Measurements from ENCODE around the gene RNF220. TPM values are rescaled to one million over a fixed set of nuclear protein-coding genes. Genes with fewer than 3 reads are reported as not detected.

RNF220 gene
- total RNA-seq, 1 donor from 2014 or later: 62.6 TPM

DNA sequence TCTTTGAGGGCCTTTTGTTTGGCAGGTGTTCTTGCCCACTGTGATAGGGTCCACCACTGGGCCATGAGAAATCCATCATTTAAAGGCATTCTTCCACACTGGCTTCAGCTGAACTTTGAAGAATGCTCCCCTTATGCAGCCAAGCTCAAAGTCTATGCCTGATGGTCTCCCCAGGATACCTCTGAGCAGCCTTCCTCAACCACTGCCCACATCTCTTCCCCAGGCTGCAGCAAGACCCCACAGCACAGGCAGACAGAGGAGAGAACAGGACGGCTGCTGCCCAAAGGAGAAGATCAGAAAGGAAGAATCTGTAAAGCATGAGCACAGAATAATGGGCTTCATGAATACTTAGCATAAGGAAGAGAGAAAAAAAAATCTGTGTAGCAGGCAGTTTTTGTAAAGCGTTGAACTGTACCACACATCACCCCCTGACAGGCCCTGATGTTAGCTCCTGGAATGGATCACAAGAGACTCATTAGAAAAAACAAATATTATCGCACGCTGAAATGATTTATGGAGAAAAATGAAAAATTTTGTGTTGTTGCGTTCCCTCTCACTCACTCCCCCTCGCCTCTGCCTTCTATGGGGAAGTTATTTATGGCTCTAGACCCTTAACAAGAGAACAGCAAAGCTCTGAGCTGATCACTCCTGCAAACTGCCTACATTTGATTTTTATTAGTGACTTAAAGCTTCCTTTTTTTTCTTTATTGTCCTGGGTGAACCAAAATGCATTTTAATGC lies 135.1 kb downstream of the RNF220 start:
- intact Hi-C loops (cut with micrococcal nuclease): no loop called here
- H3K27me3 ChIP-seq (ENCODE audit: low read depth): peaks cover 47% of the 10 kb centered on the region
- no peak overlapping the region for H3K4me3 ChIP-seq
- no peaks in the 10 kb centered on the region for H3K4me1 ChIP-seq
- TF ChIP-seq CTCF (IDR thresholded peaks at IDR 0.05; ENCODE audit: borderline replicate concordance): no peak
- H3K9me3 ChIP-seq (replicated peaks): no peaks in the 10 kb centered on the region
- no peak for DNase-seq
- H3K36me3 ChIP-seq: no peaks in the 10 kb centered on the region
- no peak overlapping the region for H3K27ac ChIP-seq (replicated peaks)

DNA sequence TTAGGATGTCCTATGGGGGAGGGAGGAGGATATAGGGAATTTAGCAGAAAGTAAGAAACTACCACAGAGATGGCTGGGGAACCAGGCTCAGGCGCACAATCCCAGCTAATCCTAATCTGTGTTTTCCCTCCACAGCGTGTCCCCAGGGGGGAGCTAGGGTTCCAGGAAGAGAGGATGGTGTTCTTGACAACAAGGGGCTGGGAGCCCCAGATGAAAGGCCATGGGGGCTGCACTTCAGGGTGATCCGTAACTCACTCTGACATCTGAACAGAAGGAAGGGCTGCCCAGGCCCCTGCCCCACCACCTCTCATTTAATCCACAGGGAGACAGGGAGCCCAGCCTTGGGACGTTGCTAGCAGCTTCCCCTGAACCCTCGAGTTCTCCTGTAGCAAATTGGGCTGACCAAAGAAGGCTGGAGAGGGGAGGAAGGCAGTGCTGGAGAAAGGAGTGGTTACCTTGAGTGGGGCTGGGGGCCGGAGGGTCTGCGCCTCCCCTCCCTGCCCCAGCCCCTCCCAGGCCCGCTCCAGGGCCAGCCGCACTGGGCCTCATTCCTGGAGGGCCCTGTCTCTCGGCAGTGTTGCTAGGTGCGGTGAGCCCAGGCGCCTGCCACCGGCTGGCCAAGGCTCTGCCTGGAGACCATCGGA lies 137.5 kb downstream of the RNF220 start:
- TF ChIP-seq CTCF (IDR thresholded peaks at IDR 0.05; ENCODE audit: borderline replicate concordance): no peak
- no peak for DNase-seq
- intact Hi-C loops (cut with micrococcal nuclease): no loop called here
- H3K27me3 ChIP-seq (ENCODE audit: low read depth): peaks cover 65% of the 10 kb centered on the region
- no peaks in the 10 kb centered on the region for H3K9me3 ChIP-seq (replicated peaks)
- no peaks in the 10 kb centered on the region for H3K36me3 ChIP-seq
- no peak overlapping the region for H3K4me3 ChIP-seq
- no peaks in the 10 kb centered on the region for H3K4me1 ChIP-seq
- no peak overlapping the region for H3K27ac ChIP-seq (replicated peaks)

DNA sequence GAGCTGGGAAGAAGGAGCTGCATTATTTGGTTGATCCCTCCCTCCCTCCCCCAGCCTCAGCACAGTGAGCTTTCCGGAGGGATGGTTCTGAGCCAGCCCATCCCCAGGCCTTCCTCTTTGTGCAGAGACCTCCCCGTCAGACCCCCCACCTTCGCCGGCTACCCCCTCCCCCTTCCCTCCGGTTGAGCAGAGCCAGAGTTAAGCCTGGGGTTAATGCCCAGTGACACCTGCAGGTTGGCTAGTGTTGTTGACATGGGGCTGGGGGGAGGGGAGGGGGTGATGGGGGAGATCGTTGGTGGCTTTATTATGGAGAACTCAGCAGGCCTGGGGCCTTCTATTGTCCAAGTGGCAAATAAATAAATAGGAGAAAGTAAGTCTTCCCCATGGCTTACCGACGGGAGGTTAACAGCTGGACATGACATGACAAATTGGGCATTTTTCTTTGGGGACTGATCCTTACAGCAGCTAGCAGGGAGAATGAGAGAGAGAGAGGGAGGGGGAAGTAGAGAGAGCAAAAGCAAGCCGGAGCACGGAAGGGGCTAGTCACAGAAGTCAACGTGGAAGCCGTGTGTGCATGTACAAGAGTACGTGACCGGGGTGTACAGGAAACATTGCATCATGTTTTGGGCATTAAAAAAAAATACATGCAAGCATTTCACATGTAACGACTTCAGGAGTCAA lies 138.1 kb downstream of the RNF220 start:
- peaks cover 71% of the 10 kb centered on the region for H3K27me3 ChIP-seq (ENCODE audit: low read depth)
- no peaks in the 10 kb centered on the region for H3K36me3 ChIP-seq
- no peaks in the 10 kb centered on the region for H3K9me3 ChIP-seq (replicated peaks)
- no peak for TF ChIP-seq CTCF (IDR thresholded peaks at IDR 0.05; ENCODE audit: borderline replicate concordance)
- H3K4me1 ChIP-seq: no peaks in the 10 kb centered on the region
- H3K4me3 ChIP-seq: no peak overlapping the region
- H3K27ac ChIP-seq (replicated peaks): no peak overlapping the region
- no peak for DNase-seq
- intact Hi-C loops (cut with micrococcal nuclease): no loop called here

DNA sequence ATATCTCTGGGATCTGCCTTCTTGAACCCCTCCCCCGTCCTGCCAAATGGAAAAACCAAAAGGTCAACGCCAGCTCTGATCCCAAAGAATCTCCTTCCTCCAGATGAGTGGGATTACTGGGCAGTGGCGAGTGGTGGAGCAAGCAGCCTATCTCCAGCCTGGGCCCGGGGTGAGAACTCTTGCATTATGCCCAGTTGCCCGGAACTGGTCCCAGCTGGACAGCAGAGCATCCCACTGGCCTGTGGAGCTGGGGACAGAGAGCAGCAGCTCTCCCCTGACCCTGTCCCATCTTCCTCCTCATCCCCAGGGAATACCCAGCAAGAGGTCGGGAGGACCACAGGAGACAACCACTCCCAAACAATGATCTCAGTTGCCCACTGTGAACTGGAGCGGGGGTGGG lies 138.7 kb downstream of the RNF220 start:
- Histone ChIP-seq H3K4me1 (no peaks in the 10 kb centered on the region), H3K4me3 (no peak overlapping the region), H3K36me3 (no peaks in the 10 kb centered on the region), H3K27me3 (ENCODE audit: low read depth) (peaks cover 73% of the 10 kb centered on the region), H3K27ac (replicated peaks) (no peak overlapping the region), H3K9me3 (replicated peaks) (no peaks in the 10 kb centered on the region)
- intact Hi-C loops (cut with micrococcal nuclease): no loop called here
- TF ChIP-seq CTCF (IDR thresholded peaks at IDR 0.05; ENCODE audit: borderline replicate concordance): no peak
- no peak for DNase-seq

- Histone ChIP-seq H3K27me3 (ENCODE audit: low read depth) (peaks cover 73% of the 10 kb centered on the region), H3K36me3 (no peaks in the 10 kb centered on the region), H3K4me3 (no peak overlapping the region), H3K27ac (replicated peaks) (no peak overlapping the region), H3K4me1 (no peaks in the 10 kb centered on the region), H3K9me3 (replicated peaks) (no peaks in the 10 kb centered on the region)
- no peak for TF ChIP-seq CTCF (IDR thresholded peaks at IDR 0.05; ENCODE audit: borderline replicate concordance)
- no peak for DNase-seq
- intact Hi-C loops (cut with micrococcal nuclease): no loop called here
Measured at GRCh38 chr1:44544960-44545359, 139.9 kb downstream of the RNF220 start.

All from left ventricle myocardium inferior (tissue), 1 donor.